ENCODE measurements around the gene TEX35.
A peak's percentile ranks its signal among the peaks of the same experiment; 100 is the strongest.
"Not testable (repeated sequence)": the region's sequence is repeated elsewhere in the genome, so short reads cannot be mapped to it uniquely, and the experiment has no call there.

TEX35 gene

DNA sequence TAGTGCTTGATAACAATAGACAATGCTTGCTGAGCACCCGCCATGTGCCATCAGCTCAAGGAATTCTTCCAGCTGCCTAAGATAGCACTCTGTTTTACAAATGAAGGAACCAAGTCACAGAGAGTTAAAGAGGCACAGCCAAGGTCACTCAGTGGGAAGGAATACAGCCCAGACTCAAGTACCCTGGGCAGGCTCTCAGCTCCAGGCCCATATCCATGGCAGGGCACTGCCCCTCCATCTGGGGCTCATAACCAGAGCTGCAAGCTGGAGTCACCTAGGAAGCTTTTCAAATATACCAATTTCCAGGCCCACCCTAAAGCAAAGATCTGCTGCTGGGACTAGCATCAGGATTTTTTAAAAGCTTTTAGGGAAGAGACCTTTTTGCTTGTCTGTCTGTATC is 17.8 kb upstream of the TEX35 start:
- DNase-seq: no peak

GRCh38 chr1:178495741-178496409 is 17.0 kb upstream of the TEX35 start:
- no peak for DNase-seq

GRCh38 chr1:178496410-178497135 is 16.3 kb upstream of the TEX35 start, which contains the start of gene CLEC20A:
TSS of gene CLEC20A (minus strand) at chr1:178496964. CDS start at chr1:178496939, 25 bp downstream.
- no peak for DNase-seq

DNA sequence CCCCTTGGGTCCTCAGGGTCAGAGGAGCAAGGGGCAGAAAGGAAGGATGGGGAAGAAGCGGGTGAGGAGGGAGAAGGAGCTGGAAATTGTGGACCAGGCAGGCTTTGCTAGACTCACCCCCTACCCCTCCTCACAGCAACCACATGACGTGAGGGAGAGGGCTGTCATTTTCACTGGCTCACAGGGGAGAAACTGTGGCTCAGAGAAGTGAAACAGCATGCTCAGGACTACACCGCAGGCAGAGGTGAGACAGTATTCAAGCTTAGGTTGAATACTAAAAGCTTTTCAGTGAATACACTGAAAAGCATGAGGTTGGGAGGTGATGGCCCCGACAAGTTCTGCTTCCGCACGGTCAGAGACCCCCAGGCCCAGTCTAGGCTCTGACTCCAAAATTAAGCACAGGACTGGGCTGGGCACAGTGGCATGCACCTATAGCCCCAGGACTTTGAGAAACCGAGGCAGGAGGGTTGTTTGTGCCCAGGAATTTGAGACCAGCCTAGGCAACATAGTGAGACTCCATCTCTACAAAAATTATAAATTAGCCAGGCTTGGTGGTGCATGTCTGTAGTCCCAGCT is 14.9 kb upstream of the TEX35 start:
- no peak for DNase-seq

- DNase-seq: no peak
These were observed 13.8 kb upstream of the TEX35 start for GRCh38 chr1:178498896-178499675.

GRCh38 chr1:178500091-178500770 is 12.7 kb upstream of the TEX35 start:
- DNase-seq: no peak

DNA sequence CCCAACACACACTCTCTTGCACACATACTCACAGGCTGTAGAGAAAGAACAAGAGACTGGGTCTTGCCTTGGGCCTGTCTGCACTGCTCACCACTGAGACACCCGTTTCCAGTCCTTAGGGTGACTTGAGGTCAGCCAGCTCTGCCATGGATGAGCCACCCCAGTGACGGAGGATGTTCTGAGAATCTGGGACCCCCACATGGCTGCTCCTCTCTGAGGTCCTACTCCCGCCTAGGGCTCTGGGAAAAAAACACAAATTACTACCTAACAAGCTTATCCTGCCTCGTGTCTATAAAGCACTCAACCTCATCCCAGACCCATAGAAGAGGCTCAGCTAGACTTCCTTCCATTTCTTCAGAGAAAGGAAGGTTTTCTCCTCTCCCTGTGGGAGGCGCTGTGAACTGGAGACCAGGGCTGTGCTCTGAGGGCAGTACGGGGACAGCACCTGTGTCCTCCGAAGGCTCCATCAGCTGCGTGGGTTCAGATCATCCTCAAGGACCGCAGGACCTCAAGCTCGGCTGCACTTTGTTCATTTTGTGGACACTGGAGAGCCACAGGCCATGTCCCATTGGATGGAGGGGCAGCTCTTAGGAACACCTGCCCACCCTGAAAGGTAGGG is 11.9 kb upstream of the TEX35 start:
- DNase-seq: no peak

DNA sequence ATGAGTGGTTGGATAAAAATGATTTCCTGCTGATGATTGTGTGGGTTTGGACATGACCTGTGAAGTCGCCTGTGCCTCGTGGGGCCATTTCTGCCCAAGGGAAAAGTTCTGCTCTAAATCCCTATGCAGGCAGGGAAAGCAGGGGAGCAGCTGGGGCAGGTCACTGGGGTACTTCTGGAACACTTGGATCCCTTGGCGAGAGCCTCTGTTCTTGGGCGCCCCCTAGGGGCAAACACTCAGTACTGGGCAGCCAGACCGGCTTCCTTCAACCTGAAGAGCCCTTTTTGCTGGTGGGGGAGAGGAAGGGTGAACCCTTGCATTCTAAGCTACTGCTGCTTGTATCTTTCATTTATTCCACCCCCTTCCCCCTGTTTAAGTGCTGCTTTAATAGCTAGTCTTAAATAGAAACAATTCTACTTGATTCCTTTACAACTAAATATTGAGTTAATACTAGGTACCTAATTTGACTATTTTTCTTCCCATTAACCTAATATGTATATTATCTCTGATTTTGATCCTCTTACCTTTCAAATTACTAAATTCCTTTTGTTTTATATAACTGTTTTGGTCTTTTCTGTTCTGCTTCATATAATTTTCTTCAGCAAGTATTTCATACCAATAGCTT is 11.1 kb upstream of the TEX35 start:
- DNase-seq: peak; percentile 38

DNA sequence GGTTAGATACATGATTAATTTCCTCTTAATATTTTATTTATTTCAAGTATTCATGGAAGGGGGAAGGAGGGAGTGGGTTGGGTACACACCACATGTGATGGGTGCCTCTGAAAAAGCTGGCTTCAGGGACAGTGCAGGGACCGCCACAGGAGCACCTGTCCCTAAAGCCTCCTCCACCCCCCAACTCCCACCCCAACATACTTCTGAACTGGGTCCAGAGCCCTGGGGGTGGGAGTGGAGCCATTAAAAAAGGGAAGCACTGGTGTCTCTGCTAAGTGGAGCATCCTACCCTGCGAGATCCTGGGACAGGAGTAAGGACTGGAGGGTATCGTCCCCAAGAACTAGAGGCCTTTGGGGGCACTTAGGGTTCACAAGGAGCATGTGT is 10.6 kb upstream of the TEX35 start:
- DNase-seq: no peak

- no peak for DNase-seq
These were observed 10.1 kb upstream of the TEX35 start for GRCh38 chr1:178502856-178503255.

GRCh38 chr1:178503316-178503715 is 9.6 kb upstream of the TEX35 start:
- DNase-seq: not testable (repeated sequence)

GRCh38 chr1:178503849-178504248 is 9.1 kb upstream of the TEX35 start:
- DNase-seq: no peak

DNA sequence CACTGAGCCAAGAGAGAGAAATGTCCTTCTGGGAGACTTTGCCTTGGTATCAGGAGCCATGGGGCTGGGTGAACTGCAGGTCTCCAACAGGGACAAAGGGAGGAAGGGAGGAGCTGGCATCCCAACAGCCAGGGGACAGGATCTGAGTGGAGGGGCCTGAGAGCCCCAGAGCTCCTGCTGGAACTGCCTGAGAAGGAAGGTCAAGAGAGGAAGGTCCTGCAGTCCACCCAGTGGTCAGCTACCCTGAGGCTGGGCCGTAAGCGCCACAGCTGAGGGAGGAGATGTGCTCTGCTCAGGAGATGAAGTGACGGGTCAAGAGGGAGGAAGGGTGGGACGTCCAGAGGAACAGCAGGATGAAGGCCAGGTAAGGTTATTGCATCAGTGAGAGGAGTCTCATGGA is 8.6 kb upstream of the TEX35 start:
- DNase-seq: no peak

DNA sequence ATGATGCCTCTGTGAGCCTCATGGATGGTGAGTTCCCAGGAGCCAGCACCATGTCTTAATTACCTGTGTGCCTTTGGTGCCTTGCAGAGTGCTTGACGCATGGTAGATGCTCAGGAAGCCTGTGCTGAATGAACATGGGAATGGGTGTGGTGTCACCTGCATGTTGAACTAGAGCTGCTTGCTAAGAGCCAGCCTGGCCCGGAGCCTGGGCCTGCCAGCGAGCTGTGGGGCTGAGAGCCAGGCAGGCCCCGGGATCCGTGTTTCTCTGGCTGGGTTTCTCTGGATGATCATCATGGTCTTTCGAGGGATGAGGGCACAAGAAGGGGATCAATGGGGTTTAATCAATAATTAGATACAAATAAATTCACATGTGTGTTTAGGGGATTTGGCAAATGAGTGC is 6.7 kb upstream of the TEX35 start:
- no peak for DNase-seq

DNA sequence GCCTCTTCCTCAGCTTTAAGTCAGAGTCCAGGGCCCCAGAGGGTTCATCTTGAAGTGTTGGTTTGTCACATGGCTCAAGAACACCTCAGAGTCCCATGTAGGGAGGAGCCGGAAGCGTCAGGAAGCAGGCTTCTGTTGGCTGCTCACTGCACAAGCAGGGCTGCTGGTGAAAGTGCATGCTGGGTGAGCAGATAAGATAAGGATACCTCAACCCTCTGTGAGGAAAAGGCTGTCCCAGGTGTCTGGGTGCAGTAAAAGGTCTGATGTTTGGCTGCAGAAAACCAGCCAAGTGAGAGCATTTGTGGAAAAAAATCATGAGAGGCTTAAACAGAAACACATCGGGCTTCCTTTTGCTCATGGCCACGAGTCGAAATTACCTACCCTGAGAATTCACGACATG is 6.2 kb upstream of the TEX35 start:
- no peak for DNase-seq

GRCh38 chr1:178509414-178510007 is 3.4 kb upstream of the TEX35 start:
- DNase-seq: no peak

DNA sequence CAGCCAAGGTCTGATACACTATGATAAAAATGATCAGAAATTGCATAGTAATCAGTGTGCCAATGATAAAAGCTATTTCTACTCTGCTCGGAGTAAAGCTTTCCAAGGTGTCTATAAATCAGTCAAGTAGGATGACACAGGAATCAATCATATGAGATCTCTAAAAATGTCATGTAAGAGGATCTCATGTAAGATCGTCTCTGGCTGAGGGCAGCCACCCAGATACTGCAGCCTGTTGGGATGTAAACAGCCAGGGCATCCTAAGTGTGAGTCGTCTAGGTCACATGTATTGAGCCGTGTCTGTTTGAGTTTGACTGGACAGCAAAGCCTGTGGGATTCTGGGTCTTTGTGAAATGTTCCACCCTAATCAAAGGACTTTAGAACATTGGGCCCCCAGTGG is 2.8 kb upstream of the TEX35 start:
- DNase-seq: no peak

- no peak for DNase-seq
These were observed 522 bp downstream of the TEX35 start for GRCh38 chr1:178513278-178513983.

- no peak for DNase-seq
These were observed 3.2 kb downstream of the TEX35 start for GRCh38 chr1:178516110-178516509.

- no peak for DNase-seq
These were observed 6.0 kb downstream of the TEX35 start for GRCh38 chr1:178518894-178519293.

DNA sequence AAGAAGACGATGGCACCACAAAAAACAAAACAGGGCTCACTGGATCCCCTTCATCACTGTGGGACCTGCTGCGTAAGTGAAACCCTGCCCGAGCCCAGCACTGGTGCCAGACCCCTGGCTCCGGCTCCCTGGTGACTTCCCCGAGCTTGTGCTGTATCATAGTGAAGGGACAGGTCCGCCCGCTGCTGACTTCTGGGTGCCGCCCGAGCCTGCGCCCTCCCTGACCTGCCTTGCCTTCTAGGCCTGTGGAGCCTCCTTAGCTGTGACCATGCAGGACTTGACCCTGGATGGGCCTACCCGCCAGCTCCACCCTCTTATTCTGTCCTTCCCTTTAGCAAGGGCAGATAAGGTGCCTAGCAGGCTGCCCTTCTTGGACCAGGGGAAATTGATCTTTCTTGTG is 7.9 kb downstream of the TEX35 start:
- no peak for DNase-seq
